GM18498 (cell line): ENCODE measurements around the gene SEL1L3.

Source experiments
- ATAC-seq: cut with Tn5 transposase; IDR thresholded peaks from one replicate; pipeline ENCODE4 v1.9.1; 2021; ENCODE audit warnings: mild to moderate bottlenecking, moderate library complexity; ENCODE audit not compliant: unreplicated experiment

The SEL1L3 gene

GRCh38 chr4:25857403-25857802, 5.4 kb downstream of the SEL1L3 start:
- ATAC-seq: no peak

DNA sequence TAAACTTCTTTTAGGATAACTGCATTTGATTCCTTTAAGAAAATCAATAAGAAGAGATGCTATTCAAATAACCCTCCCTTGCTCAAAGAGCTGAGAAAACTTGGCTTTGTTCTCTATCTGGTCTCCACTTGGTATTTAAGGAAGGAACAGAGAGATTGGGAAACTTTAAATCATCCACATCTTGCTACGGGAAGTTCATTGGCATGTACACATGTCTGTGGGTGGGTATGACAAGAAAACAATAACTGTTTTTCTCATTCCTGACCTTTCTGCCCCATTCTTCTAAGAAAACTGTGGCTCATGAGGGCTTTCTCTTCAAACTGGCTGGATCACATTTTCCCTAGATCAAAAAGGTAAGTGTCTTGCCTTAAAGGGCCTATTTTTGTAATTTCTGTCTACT, 6.0 kb downstream of the SEL1L3 start:
- ATAC-seq: no peak

- ATAC-seq: no peak
These were observed 10.7 kb downstream of the SEL1L3 start for GRCh38 chr4:25852103-25852502.

- ATAC-seq: no peak
These were observed 15.5 kb downstream of the SEL1L3 start for GRCh38 chr4:25847329-25847728.

- ATAC-seq: no peak
These were observed 16.7 kb downstream of the SEL1L3 start for GRCh38 chr4:25845841-25846653.

DNA sequence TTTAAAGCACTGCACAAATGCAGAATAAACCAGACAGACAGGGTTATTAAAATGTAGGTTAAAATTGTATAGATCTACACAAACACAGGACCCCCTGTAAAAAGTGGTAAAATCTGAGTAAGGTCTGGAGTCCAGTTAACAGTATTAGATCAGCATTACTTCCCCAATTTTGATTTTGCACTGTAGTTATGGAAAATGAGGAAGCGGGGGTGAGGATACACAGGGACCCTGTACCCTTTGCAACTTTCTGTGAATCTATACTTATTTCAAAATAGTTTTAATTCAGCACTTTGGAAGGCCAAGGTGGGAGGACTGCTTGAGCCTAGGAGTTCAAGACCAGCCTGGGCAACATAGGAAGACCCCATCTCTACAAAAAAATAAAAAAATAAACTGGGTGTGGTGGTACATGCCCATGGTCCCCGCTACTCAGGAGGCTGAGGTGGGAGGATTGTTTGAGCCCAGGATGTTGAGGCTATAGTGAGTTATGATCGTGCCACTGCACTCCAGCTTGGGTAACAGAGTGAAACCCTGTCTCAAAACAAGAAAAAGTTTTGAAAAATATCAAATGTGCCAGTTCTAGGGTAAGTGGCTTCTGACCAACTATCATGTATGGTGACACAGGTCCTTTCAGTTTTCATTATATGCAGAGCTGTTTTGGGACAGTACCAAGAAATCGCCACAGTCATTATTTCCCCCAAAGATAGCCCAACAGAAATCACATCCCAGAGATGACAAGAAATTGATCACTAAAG, 17.7 kb downstream of the SEL1L3 start:
- no peak for ATAC-seq

- peak; percentile 54 for ATAC-seq
These were observed 19.3 kb downstream of the SEL1L3 start for GRCh38 chr4:25843340-25844097.

- peak; percentile 68 for ATAC-seq
These were observed 20.5 kb downstream of the SEL1L3 start for GRCh38 chr4:25842229-25842845.

- ATAC-seq: no peak
These were observed 23.1 kb downstream of the SEL1L3 start for GRCh38 chr4:25839687-25840086.

DNA sequence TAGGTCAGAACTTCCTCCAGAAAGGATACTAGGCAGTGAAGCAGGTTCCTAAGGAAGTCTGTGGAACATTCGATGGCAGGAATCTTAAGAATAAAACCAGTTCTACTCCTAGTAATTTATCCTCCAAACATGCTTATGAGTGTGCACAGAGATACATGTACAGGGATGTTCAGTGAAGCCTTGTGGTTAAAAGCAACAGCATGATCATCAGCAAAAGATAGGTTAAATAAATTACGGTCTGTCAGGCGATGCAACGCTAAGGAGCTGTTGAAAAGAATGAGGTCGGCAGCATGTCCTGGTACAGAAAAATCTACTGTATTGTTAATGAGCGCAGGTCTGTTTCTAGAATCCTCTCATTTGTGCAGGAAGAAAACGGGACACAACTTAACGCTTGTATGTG, 23.6 kb downstream of the SEL1L3 start:
- ATAC-seq: no peak

- ATAC-seq: no peak
These were observed 24.3 kb downstream of the SEL1L3 start for GRCh38 chr4:25838526-25838925.

DNA sequence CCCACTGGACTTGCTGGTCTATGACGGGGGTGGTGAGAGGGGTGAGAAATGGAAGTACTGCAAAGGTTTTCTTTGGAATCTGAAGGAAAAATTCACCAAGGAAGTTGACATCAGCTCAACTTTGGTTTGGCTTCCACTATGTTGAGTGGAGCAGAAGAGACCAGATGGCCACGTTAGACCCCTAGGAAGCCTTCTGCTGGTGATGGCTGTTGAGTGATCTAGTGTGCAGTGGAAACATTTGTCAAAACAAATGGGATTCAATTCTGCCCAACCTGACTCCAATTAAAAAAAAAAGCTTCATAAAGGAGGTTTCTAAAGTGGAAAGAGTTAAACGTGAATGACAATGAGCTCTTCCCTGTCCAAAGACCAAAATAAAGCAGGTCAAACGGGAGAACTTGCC, 25.7 kb downstream of the SEL1L3 start:
- no peak for ATAC-seq

DNA sequence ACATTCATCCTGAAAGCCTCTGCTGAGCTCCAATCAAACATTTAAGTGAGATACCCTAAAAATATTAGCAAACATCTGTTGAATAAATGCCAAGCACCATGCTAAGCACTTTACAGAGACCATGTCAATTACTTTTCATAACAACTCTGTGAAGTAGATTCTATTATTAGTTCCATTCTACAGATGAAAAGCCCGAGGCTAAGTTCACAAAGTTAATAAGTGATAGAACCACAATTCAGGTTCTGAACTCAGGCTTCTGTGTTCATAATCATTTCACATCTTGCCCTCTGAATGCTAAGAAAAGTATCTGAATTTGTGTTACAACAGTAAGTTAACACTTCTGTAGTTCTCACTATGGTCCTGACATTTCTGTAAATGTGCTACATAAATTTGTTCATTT, 27.4 kb downstream of the SEL1L3 start:
- ATAC-seq: no peak

- ATAC-seq: no peak
These were observed 28.2 kb downstream of the SEL1L3 start for GRCh38 chr4:25834411-25835107.

- ATAC-seq: no peak
These were observed 32.2 kb downstream of the SEL1L3 start for GRCh38 chr4:25830548-25830947.

- no peak for ATAC-seq
These were observed 34.9 kb downstream of the SEL1L3 start for GRCh38 chr4:25827897-25828296.

DNA sequence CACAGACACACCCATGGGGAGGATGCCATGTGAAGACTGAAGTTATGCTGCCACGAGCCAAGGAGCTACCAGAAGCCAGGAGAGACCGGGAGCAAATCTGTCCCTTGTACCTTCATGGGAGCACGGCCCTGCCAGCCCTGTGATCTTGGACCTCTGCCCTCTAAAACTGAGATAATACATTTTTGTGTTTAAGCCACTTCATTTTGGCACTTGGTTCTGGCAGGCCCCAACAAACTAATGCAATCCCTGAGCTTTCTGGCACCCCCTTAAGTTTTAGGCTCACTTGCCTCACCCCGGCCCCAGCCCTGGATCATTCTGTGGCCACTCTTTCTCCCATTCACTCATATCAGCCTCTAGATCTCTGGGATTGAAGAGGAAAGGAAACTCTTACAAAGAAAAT, 35.4 kb downstream of the SEL1L3 start:
- no peak for ATAC-seq

DNA sequence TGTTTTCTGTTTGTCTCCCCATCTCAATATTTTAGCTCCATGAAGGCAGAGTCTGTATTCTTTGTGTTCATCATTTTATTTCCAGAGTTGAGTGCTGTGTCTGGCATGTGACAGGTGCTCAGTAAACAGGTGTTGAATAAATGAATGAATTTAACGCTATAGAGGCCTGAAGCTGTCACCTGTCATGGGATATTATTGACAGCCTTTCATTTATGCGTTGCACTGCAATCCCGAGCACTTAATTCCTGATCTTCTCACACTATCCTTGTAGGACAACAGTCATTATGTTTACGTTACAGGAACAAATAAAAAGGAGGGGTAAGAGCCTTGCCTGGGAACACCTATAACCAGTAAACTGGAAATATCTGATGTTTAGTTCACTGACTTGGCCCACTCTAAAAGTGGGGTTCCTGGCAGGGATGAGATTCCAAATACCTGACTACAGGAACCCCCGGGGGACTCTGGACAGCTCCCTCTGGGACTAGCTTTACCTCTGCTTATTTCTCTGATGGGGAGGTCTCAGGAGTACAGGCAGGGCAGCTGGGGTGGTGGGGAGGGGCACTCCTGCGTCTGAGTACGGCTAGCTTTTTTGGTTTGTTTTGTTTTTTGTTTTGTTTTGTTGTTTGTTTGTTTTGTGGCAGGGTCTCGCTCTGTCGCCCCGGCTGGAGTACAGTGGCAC, 36.6 kb downstream of the SEL1L3 start:
- no peak for ATAC-seq

GRCh38 chr4:25823632-25824031, 39.2 kb downstream of the SEL1L3 start:
- no peak for ATAC-seq

GRCh38 chr4:25821899-25822298, 40.9 kb downstream of the SEL1L3 start:
- ATAC-seq: no peak
